Stimulated activated CD8-positive, alpha-beta memory T cell treated with anti-CD3 and anti-CD28 coated beads, Interleukin-12 subunit alpha, Interleukin-12 subunit beta, amount 100 ng/mL, for 1 hour (primary cell): ENCODE results near the gene CDH13.

ENCODE experiments used
- DNase-seq: peaks from one replicate; pipeline ENCODE4 v3.0.0-alpha.2; 2020; ENCODE audit warnings: low read depth

CDH13 gene

GRCh38 chr16:83622010-83622409 is 995.2 kb downstream of the CDH13 start:
- no peak for DNase-seq

GRCh38 chr16:83623091-83623730 is 996.4 kb downstream of the CDH13 start:
- DNase-seq = no peak

DNA sequence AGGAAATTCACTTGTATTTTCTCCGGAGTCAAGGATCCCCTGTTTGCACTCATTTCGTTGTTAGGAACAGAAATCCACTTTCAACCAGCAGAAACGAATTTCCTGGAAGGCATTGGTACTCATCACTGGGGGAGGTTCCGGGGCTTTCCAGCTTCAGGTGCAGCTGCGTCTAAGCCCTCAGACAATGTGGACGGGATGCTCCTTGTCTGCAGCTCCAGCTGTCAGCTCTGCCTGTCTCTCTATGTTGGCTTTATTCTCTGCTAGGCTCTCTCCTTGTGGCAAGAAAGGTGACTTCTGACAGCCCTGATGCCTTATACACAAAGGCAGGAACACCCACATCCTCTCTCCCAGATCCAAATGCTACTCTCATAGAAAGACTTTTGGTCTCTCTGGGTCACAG is 997.1 kb downstream of the CDH13 start:
- no peak for DNase-seq

DNA sequence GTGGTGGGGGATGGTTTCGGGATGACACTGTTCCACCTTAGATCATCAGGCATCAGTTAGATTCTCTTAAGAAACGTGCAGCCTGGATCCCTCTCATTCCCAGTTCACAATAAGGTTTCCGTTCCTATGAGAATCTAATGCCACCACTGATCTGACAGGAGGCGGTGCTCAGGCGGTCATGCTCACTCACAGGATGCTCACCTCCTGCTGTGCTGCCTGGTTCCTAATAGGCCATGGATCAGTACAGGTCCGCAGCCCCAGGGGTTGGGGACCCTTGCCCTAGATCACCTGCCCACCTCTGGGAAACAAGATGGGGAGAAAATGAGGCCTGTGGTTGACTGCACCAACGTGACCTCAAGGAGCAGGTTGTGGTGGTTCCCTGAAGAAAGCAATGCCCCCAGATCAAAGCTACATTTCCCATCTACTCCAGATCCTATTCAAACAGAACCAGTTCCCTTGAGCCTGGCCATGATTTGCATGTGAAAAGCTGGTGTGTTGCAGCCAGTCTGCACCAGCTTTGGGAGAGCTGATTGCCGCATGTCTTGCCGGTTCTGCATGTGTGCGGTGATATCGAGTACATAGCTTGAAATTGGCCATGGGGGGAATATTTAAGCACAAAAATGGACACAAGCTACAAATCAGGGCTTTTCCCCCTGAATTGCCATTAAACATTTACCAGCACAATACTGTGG is 997.8 kb downstream of the CDH13 start:
- no peak for DNase-seq

DNA sequence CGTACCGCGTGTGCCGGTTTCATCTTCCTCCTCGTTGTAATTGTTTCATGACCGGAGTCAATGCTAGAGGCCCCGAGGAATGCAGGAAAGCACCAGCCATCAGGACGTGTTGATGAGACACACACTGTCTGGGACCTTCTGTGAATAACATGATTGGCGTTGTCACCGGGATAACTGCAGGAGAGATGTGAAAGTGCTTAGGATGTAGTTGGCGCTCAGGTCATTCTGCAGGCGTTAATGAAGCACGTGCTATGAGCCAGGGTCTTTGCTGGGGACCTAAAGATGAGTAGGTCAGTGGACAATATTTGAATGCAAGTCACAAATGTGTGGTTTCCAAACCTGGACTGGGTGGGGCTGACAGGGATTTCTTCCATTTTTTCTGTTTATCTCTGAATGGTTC is 999.4 kb downstream of the CDH13 start:
- no peak for DNase-seq

DNA sequence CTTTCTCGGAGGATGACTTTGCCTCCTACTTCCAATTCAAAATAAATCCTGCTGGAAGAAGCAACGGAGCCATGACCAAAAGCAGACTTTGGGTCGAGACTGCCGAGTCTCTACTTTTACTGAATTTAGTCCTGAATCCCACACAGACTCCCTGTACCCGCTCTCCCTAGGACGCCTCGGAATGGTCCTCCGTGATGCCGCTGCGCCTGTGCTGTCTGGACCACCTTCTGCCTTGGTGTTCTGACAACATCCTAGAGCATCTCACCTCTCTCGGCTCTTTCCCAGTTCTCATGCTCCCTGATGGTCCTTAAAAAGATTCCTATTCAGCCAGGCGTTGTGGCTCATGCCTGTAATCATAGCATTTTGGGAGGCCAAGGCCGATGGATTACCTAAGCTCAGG is 999.9 kb downstream of the CDH13 start:
- DNase-seq = no peak

GRCh38 chr16:83627996-83628395 is 1001.2 kb downstream of the CDH13 start:
- DNase-seq = no peak

DNA sequence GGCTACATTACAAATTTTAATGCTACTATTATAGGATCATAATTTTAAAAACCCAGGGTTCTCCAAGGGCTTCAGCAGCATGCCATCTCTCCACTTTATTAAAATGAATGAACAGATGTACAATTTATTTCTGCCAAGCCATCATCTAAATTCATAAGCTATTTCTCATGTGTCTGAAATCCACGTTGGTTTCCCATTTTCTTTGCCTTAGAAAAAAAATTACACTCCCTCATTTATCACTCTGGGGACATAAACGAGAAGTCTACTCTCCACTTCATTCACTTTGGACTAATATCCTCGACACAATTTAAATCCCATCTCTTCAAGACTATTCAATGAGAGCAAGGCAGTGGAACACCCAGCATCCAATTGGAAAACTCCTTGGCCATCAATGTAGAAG is 1002.7 kb downstream of the CDH13 start:
- DNase-seq = no peak

DNA sequence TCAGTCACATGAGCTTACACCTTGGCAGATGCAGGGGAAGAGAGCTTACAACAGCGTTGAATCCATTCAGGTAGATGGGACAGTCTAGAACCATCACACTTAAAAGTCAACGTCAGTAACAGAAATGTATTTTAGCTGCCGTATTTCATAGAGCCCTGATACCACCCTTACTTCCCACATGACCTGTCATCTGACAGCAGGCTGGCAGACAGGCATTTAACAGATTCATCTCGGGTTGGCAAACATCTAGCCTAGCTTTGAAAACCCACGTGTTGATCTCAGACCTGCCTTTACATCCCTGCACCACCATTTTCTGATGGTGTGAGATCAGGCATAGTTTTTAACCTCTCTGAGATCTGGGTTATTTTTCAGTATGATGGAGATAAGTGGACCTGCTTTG is 1003.1 kb downstream of the CDH13 start:
- DNase-seq = no peak

GRCh38 chr16:83630979-83631378 is 1004.2 kb downstream of the CDH13 start:
- DNase-seq = no peak

DNA sequence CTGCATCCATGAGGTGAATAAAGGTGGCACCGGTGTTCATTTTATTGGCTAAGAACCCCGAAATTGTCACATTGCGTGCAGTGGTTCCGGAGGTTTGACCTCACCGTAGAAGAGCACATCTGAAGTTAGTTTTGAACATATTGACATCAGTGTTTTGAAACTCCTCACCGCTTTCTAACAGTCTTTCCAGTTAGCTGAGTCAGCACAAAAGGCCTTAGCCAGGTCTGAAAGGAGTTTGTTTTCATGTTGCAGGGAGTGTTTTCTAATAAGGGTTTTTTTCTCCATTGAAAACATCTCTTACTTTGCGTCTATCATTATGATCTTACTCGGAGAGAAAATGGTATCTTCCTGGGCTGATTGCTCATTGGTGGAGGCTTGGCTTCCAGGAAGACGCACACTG is 1006.5 kb downstream of the CDH13 start:
- DNase-seq = no peak

- no peak for DNase-seq
These were observed 1021.6 kb downstream of the CDH13 start for GRCh38 chr16:83648347-83648746.

DNA sequence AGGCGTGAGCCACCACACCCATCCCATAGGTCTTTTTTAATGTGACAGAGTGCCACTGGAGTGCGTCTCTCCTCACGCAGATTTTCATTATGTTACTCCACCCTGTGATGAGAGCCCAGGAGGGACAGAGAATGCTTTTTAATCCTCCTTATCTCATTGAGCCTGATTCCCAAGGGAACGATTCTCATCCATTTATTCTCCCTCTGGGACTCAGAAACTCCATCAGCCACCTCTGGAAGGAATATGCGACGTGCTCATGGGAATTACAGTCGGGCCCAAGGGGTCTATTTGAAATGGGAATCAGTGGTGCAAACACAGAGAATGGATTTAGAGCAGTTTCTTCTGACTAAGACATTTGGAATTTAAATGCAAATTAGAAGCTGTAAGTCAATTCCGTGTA is 1025.1 kb downstream of the CDH13 start:
- DNase-seq = no peak

GRCh38 chr16:83652943-83653342 is 1026.2 kb downstream of the CDH13 start:
- no peak for DNase-seq

GRCh38 chr16:83653785-83654184 is 1027.0 kb downstream of the CDH13 start:
- no peak for DNase-seq

DNA sequence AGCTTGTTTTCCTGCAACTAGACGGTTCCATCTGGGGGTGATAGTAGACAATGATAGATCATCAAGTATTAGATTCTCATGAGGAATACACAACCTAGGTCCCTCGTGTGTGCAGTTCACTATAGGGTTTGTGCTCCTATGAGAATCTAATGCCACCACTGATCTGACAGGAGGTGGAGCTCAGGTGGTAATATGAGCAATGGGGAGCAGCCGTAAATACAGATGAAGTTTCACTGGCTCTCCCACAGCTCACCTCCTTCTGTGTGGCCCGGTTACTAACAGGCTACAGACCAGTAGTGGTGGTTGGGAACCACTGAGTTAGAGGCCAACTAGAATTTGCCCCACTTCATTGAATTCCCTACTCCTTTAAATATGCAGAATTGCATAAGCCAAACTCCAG is 1033.5 kb downstream of the CDH13 start:
- DNase-seq = no peak

DNA sequence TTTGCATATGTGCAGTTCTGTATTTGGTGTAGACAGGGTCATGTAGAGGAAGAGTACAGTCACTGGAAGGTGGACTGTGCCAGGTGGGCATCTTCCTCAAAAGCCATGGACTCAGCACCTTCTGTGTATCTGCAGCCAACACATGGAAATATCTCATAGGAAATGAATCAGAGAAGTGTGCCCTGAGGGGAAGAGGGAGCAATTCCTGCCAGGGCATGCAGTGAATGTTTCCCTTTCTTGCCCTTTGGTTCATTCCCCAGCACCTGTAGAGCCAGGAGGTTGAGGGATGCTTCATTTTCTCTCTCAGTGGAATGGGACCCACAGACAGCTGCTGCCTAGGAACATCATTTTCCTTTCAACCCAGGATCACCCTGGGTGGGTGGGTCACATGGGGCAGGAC is 1034.9 kb downstream of the CDH13 start:
- no peak for DNase-seq

- DNase-seq = no peak
These were observed 1039.7 kb downstream of the CDH13 start for GRCh38 chr16:83666449-83666848.

DNA sequence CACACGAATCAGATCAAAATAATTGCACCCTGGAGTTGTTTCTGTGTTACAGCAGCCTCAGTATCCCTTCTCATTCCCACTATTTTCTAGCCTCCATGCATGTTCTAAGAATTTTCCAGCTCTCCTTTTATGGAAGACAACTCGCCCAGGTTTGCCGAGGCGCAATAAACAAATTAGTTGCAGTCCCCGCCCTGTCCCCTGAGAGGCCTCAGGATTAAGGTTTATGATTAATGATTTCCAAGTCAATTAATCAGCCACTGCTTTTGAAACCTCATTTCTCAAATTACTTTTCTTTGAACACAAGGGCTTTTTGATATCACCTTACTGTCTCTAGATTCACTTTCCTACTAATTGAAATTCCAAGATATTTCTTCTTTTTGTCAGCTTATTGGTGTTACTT is 1042.7 kb downstream of the CDH13 start:
- DNase-seq = no peak

- DNase-seq = no peak
These were observed 1048.3 kb downstream of the CDH13 start for GRCh38 chr16:83674931-83675535.

DNA sequence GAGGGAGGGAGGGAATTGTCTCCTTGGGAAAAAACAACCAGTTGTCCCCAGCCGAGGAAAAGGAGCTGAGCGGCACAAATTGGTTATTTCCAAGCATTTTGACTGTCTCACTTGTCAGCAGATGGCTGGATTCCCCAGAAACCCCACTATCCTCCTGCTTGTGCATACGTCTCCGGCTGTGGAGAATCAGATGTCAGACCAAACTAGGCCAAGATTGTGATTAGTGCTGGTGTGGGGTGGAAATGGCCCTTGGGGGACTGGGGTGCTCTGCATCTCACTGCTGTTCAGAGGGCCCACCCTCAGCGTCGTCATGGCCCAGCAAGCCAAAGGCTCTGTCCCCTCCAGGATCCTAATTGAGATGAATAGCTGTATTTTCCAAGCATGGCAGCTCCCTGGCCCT is 1049.3 kb downstream of the CDH13 start:
- no peak for DNase-seq

DNA sequence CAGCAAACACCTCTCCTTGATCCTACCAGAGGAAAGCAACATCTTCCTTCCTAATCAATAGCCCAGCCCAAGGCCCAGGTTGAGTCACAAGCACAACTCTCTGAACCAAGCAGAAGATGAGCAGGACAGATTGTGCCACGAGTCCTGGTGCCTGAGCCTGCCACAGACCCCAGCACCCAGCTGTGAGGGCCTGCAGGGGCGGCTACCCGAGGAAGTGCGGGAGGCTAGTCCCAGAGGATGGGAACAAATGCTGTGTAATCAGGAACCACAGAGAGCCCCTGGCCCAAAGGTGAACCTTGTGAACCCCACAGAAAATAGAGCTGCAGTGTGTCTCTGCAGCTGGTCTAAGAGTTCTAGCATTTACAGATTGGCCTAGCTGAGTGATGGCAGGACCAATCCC is 1054.2 kb downstream of the CDH13 start:
- no peak for DNase-seq

GRCh38 chr16:83681381-83681956 is 1054.7 kb downstream of the CDH13 start:
- DNase-seq = no peak
